GM18508 (cell line): ENCODE data around the gene ACVR2A.

Experiments
- ATAC-seq: cut with Tn5 transposase; IDR thresholded peaks from one replicate; pipeline ENCODE4 v1.9.1; 2021; ENCODE audit warnings: moderate number of reproducible peaks; ENCODE audit not compliant: insufficient read depth, unreplicated experiment

ACVR2A gene

GRCh38 chr2:147844697-147845410, at the start of gene ACVR2A:
Gene ACVR2A (plus strand): TSS chr2:147845029. CDS start chr2:147845153, 124 bp downstream.
- ATAC-seq: peak; percentile 16

- ATAC-seq: no peak
These were observed 44.5 kb upstream of the ACVR2A start for GRCh38 chr2:147800316-147800715.

GRCh38 chr2:147806846-147807245, 38.0 kb upstream of the ACVR2A start:
- ATAC-seq: no peak

GRCh38 chr2:147808520-147808919, 36.3 kb upstream of the ACVR2A start:
- no peak for ATAC-seq

GRCh38 chr2:147810883-147811765, 33.7 kb upstream of the ACVR2A start:
- ATAC-seq: no peak

GRCh38 chr2:147818741-147819140, 26.1 kb upstream of the ACVR2A start:
- ATAC-seq: no peak

GRCh38 chr2:147824620-147825019, 20.2 kb upstream of the ACVR2A start:
- ATAC-seq: no peak

- ATAC-seq: no peak
These were observed 18.3 kb upstream of the ACVR2A start for GRCh38 chr2:147826278-147827087.

- ATAC-seq: no peak
These were observed 17.8 kb upstream of the ACVR2A start for GRCh38 chr2:147827088-147827375.

- ATAC-seq: no peak
These were observed 15.7 kb upstream of the ACVR2A start for GRCh38 chr2:147829106-147829505.

- ATAC-seq: no peak
These were observed 8.7 kb upstream of the ACVR2A start for GRCh38 chr2:147836099-147836498.

GRCh38 chr2:147843391-147843863, 1.4 kb upstream of the ACVR2A start:
- ATAC-seq: no peak

GRCh38 chr2:147843864-147844696, 749 bp upstream of the ACVR2A start:
- ATAC-seq: peak; percentile 41

GRCh38 chr2:147845411-147845971, 662 bp downstream of the ACVR2A start:
- peak; percentile 61 for ATAC-seq

- no peak for ATAC-seq
These were observed 1.7 kb downstream of the ACVR2A start for GRCh38 chr2:147846412-147847081.

- ATAC-seq: no peak
These were observed 3.0 kb downstream of the ACVR2A start for GRCh38 chr2:147847746-147848391.

- ATAC-seq: no peak
These were observed 6.0 kb downstream of the ACVR2A start for GRCh38 chr2:147850838-147851237.

- ATAC-seq: no peak
These were observed 6.6 kb downstream of the ACVR2A start for GRCh38 chr2:147851244-147851930.
